Esophagus squamous epithelium (tissue), 5 donors: Measurements from ENCODE around the gene PPEF2. TPM values are rescaled to one million over a fixed set of nuclear protein-coding genes. Genes with fewer than 3 reads are reported as not detected.

ENCODE experiments used
- DNase-seq: peaks from one replicate; lab custom pipeline; 2025; lab: John Stamatoyannopoulos, UW
- H3K27ac ChIP-seq, 4 donors: fragments of 200-600 bp; sonication (generic); one replicate each; pipeline ENCODE4 v1.5.1; 2016 to 2019; ENCODE audit warnings: mild to moderate bottlenecking in 1 of 4
- H3K27me3 ChIP-seq, 4 donors: fragments of 200-600 bp; sonication (generic); 1 replicate in 3 of 4; 2 replicates in 1 of 4; pipeline versions ENCODE4 v1.5.1 to v1.6.0; 2017 to 2021; ENCODE audit warnings: antibody characterized with exemption in 1 of 4
- H3K36me3 ChIP-seq, 3 donors: fragments of 200-600 bp; sonication (generic); one replicate each; pipeline ENCODE4 v1.5.1; 2016 to 2019
- H3K4me1 ChIP-seq, 3 donors: fragments of 200-600 bp; sonication (generic); one replicate each; pipeline ENCODE4 v1.5.1; 2017 to 2019
- H3K4me3 ChIP-seq, 4 donors: fragments of 200-600 bp; sonication (generic); 1 replicate in 3 of 4; 2 replicates in 1 of 4; pipeline ENCODE4 v1.5.1; 2016 to 2019; ENCODE audit warnings: mild to moderate bottlenecking in 2 of 4, moderate library complexity in 1 of 4
- H3K9me3 ChIP-seq, 3 donors: fragments of 200-600 bp; sonication (generic); one replicate each; pipeline ENCODE4 v1.5.1; 2016 to 2019
- POLR2A ChIP-seq, 4 donors: fragments of 450-650 bp; IDR thresholded peaks; one replicate each; pipeline ENCODE4 v1.6.1; 2017; ENCODE audit warnings: antibody characterized with exemption in 4 of 4, mild to moderate bottlenecking in 4 of 4, moderate library complexity in 3 of 4
- WGBS, 2 donors: methylation state at CpG; one replicate each; pipeline ENCODE4 v1.1.5; 2018; 5-methylcytosine and 5-hydroxymethylcytosine counted together
- intact Hi-C: fragments of 100-400 bp; cut with DNase I; formaldehyde crosslinking; loops from one replicate; pipeline ENCODE4 v1.15.0; 2022
- small RNA-seq, 4 donors: library from RNA; depleted of rRNA; stranded (forward); fragments of <200 nt; gene quantifications; one replicate each; pipeline ENCODE3, GENCODE V24; 2016
- total RNA-seq, 4 donors: library from RNA; depleted of rRNA; stranded (reverse); fragments of >200 nt; gene quantifications; one replicate each; pipeline ENCODE4 v1.1.0, GENCODE V29; 2016
- TF ChIP-seq, protein P1 (sequence below), 6 experiments: fragments of 450-650 bp in 4 of 6; fragments of 200-600 bp in 2 of 6; sonication (generic) in 2 of 6; IDR thresholded peaks; one replicate each; pipeline ENCODE4 v1.5.1; 2016 to 2019; ENCODE audit warnings: antibody characterized with exemption in 6 of 6, mild to moderate bottlenecking in 4 of 6, moderate library complexity in 4 of 6
- donor health status: DM: yes; HTN: yes; CAD: no.

Gene PPEF2
- total RNA-seq, 4 donors from 2014 or later = 0.04 TPM; not detected in 3

DNA sequence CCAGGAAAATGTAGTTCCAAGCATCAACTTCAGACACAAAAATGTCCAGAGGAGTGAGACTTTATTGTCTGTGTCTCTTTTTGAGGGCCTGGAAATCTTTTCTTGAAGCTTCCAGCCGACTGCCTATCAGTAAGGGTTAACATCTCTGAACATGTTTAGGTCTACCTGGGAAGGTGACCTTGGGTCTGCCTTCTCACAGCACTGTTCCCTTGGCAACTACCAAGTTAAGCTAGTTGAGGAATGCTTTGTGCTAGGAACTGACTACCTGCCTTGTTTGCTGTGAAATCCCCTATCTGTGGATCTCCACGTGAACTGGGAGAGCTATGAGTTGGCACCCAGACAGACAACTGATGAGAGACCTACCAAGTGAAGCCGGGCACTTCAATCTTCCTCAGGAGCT lies 81.6 kb downstream of the PPEF2 start:
- 77 to 81% methylated on average over 3 of the region's 3 CpGs for WGBS, 2 donors
- Histone ChIP-seq H3K4me1 (no peaks in the 10 kb centered on the region), H3K27me3 (no peaks in the 10 kb centered on the region), H3K4me3 (no peak overlapping the region), H3K9me3 (no peaks in the 10 kb centered on the region), H3K27ac (no peak overlapping the region), H3K36me3 (peaks cover 0 to 4% (median 0%) of the 10 kb centered on the region in 3 donors)
- DNase-seq = no peak
- intact Hi-C loops = loop anchor here (10.0 kb wide), 1 partner anchor 66 kb away; no protein-coding TSS in a partner anchor
- TF ChIP-seq POLR2A (IDR thresholded peaks at IDR 0.05) = no peak
- TF ChIP-seq, protein P1, sequence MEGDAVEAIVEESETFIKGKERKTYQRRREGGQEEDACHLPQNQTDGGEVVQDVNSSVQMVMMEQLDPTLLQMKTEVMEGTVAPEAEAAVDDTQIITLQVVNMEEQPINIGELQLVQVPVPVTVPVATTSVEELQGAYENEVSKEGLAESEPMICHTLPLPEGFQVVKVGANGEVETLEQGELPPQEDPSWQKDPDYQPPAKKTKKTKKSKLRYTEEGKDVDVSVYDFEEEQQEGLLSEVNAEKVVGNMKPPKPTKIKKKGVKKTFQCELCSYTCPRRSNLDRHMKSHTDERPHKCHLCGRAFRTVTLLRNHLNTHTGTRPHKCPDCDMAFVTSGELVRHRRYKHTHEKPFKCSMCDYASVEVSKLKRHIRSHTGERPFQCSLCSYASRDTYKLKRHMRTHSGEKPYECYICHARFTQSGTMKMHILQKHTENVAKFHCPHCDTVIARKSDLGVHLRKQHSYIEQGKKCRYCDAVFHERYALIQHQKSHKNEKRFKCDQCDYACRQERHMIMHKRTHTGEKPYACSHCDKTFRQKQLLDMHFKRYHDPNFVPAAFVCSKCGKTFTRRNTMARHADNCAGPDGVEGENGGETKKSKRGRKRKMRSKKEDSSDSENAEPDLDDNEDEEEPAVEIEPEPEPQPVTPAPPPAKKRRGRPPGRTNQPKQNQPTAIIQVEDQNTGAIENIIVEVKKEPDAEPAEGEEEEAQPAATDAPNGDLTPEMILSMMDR (IDR thresholded peaks at IDR 0.05) = no peak

DNA sequence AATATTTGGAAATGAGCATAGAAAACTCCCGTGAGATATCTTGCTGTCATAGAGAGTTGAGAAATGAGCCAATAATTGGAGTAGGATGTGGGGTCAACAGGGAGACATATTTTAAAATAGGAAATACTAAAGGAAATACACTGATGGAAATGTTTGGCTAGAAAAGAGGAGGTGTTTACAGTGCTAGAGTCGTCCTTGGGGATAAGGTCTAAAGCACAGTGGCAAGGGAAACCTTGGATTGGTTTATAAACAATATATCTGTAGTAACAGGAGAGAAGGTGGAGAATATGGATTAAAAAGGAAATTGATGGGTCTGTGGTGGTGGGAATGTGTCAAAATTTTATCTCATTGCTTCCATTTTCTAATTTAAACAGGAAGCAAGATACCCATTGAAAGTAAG lies 82.1 kb downstream of the PPEF2 start:
- WGBS, 2 donors = 42 to 60% methylated on average over 2 of the region's 2 CpGs

DNA sequence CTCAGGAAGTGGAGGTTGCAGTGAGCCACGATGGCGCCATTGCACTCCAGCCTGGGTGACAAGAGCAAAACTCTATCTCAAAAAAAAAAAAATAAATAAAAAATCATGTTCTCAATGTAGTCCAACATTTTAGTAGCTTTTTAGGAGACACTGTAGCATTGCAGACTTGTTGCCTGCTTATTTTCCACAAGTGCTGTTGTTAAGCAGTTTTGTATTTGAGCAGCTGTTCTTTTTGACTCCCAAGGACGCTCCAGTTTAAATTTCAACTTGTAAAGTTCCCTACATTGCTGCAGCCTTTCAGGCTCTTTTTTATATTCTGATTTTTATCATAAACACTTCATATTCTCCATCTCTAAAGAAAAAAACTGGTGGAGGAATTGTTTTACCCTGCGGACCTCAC lies 83.1 kb downstream of the PPEF2 start:
- no peak overlapping the region for H3K27ac ChIP-seq
- peaks cover 0 to 20% (median 0%) of the 10 kb centered on the region in 3 donors for H3K36me3 ChIP-seq
- no peaks in the 10 kb centered on the region for H3K4me1 ChIP-seq
- H3K27me3 ChIP-seq = no peaks in the 10 kb centered on the region
- TF ChIP-seq, protein P1 (IDR thresholded peaks at IDR 0.05) = no peak
- TF ChIP-seq POLR2A (IDR thresholded peaks at IDR 0.05) = no peak
- intact Hi-C loops = no loop called here
- no peak overlapping the region for H3K4me3 ChIP-seq
- no peaks in the 10 kb centered on the region for H3K9me3 ChIP-seq
- DNase-seq = no peak
- WGBS, 2 donors = 70 to 73% methylated on average over 4 of the region's 4 CpGs

More for the DNA sequence above, 82.1 kb downstream of the PPEF2 start:
- H3K27ac ChIP-seq = no peak overlapping the region
- no peak for DNase-seq
- TF ChIP-seq, protein P1 (IDR thresholded peaks at IDR 0.05) = no peak
- no peak for TF ChIP-seq POLR2A (IDR thresholded peaks at IDR 0.05)
- no peaks in the 10 kb centered on the region for H3K4me1 ChIP-seq
- H3K9me3 ChIP-seq = no peaks in the 10 kb centered on the region
- intact Hi-C loops = loop anchor here (10.0 kb wide), 1 partner anchor 65 kb away; no protein-coding TSS in a partner anchor
- no peak overlapping the region for H3K4me3 ChIP-seq
- H3K36me3 ChIP-seq = peaks cover 0 to 9% (median 0%) of the 10 kb centered on the region in 3 donors
- no peaks in the 10 kb centered on the region for H3K27me3 ChIP-seq

DNA sequence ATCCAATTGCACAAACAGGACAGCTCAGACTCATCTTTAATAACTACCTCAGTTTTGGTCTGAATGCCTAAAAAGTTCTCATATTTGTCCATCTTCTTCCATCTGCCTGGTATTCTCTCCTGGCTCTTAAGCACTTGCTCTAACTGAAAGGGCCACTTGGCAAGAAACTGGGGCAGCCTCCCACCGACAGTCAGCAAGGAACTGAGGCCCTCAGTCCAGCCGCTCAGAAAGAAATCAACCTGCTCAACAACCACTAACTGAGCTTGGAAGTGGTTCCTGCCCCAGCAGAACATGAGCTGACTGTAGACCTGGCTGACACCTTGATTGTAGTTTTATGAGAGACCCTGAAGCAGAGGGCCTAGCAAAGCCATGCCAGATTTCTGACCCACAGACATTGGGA lies 84.4 kb downstream of the PPEF2 start:
- Histone ChIP-seq H3K4me3 (no peak overlapping the region), H3K27me3 (no peaks in the 10 kb centered on the region), H3K9me3 (no peaks in the 10 kb centered on the region), H3K36me3 (peaks cover 0 to 32% (median 0%) of the 10 kb centered on the region in 3 donors), H3K4me1 (no peaks in the 10 kb centered on the region), H3K27ac (no peak overlapping the region)
- 95 to 100% methylated on average over 1 to 2 of the region's 2 CpGs for WGBS, 2 donors
- DNase-seq = no peak
- intact Hi-C loops = no loop called here
- TF ChIP-seq POLR2A (IDR thresholded peaks at IDR 0.05) = no peak
- TF ChIP-seq, protein P1 (IDR thresholded peaks at IDR 0.05) = no peak

Small RNA genes lying within 50 kb of the gene (small RNA-seq; reads per million reads assigned to genes)
- gene RNU2-16P = 0 reads per million in 4 donors

Other genes with a start within 250 kb of the PPEF2 start
- gene G3BP2, start 229.0 kb downstream of the PPEF2 start, total RNA-seq = 10 to 100 TPM; 51.5 to 90.2 (median 65.1) TPM
- gene USO1, start 177.9 kb downstream of the PPEF2 start, total RNA-seq = 10 to 100 TPM; 49.0 to 79.2 (median 69.8) TPM
- 100 to 1,000 TPM in 2 of 4 donors, 10 to 100 TPM in 2; 53.6 to 152 (median 86.2) TPM for gene NAAA, start 38.6 kb upstream of the PPEF2 start, total RNA-seq
- gene SDAD1, start 88.5 kb upstream of the PPEF2 start, total RNA-seq = 10 to 100 TPM; 15.0 to 36.2 (median 26.2) TPM
- gene CXCL9, start 105.1 kb upstream of the PPEF2 start, total RNA-seq = 1 to 10 TPM in 1 of 4 donors, under 1 TPM in 2, not detected in 1; 0.11 to 5.6 (median 0.19) TPM
- 1 to 10 TPM in 1 of 4 donors, under 1 TPM in 3; 0.35 to 8.9 (median 0.55) TPM for gene CXCL10, start 121.0 kb upstream of the PPEF2 start, total RNA-seq
- gene CXCL11, start 133.6 kb upstream of the PPEF2 start, total RNA-seq = under 1 TPM in 1 of 4 donors, not detected in 3; 0.26 TPM
- 1 to 10 TPM in 2 of 4 donors, under 1 TPM in 2; 0.85 to 2.7 (median 1.7) TPM for gene ART3, start 172.3 kb upstream of the PPEF2 start, total RNA-seq
- 10 to 100 TPM; 19.5 to 45.4 (median 36.5) TPM for gene NUP54, start 245.9 kb upstream of the PPEF2 start, total RNA-seq